Measurements from ENCODE around the gene GDF2.

The GDF2 gene

DNA sequence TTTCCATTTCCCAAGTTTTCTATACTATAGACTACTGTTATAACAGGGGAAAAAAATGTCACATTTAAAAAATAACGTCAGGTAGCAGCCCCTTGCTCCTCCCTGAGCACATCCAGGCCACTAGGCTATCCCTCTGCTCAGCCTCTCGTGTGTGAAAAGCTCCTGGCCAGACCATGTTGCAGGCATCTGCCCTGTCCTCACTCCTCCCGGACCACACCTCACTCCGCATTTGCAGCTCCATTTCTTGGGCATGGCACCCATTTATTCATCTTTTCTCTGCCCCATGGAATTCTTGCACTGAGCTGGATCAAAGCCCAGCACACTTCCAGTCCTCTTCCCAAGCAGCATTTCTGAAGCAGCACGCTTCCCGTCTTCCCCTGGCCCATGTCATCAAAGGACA lies 1.4 kb upstream of the GDF2 start:
- H4K8ac ChIP-seq (ENCODE audit: low read depth, low read length), result no peak overlapping the region
- H3K4me3 ChIP-seq (ENCODE audit: low read length), result no peak overlapping the region
- no peak overlapping the region for H2BK5ac ChIP-seq (ENCODE audit: low read length)
- H3K18ac ChIP-seq (ENCODE audit: low read length), result no peak overlapping the region
- H2AK5ac ChIP-seq (ENCODE audit: low read length), result no peak overlapping the region
- no peak overlapping the region for H3K4ac ChIP-seq (ENCODE audit: low read depth, low read length)
- no peaks in the 10 kb centered on the region for H3K79me1 ChIP-seq (ENCODE audit: low read length)
- H3K56ac ChIP-seq (ENCODE audit: low read length), result no peak overlapping the region
- H3K4me1 ChIP-seq (ENCODE audit: control insufficient read depth, low read depth, low read length), result no peaks in the 10 kb centered on the region
- H3K36me3 ChIP-seq (ENCODE audit: control insufficient read depth, insufficient read depth, low read length), result no peaks in the 10 kb centered on the region
- no peak overlapping the region for H2BK15ac ChIP-seq (replicated peaks; ENCODE audit: low read depth)
- H3K23ac ChIP-seq (ENCODE audit: low read length), result no peak overlapping the region
- no peak overlapping the region for H3K9ac ChIP-seq (ENCODE audit: low read length)
- H3K27me3 ChIP-seq (ENCODE audit: insufficient read depth, low read length, poor library complexity), result no peaks in the 10 kb centered on the region
- H3K79me2 ChIP-seq (ENCODE audit: control insufficient read depth, insufficient read depth, low read length), result no peaks in the 10 kb centered on the region
- no CpG with 5 or more reads among the region's 6 CpGs for WGBS (ENCODE audit: extremely low coverage, insufficient coverage, low lambda C conversion rate)
- no peak overlapping the region for H4K5ac ChIP-seq (ENCODE audit: low read length)
- no peak overlapping the region for H3K4me2 ChIP-seq (ENCODE audit: low read length)
- no peak overlapping the region for H2BK120ac ChIP-seq (ENCODE audit: low read depth, low read length)
- H3K27ac ChIP-seq (ENCODE audit: low read depth, low read length), result no peak overlapping the region
- DNase-seq, result no peak

DNA sequence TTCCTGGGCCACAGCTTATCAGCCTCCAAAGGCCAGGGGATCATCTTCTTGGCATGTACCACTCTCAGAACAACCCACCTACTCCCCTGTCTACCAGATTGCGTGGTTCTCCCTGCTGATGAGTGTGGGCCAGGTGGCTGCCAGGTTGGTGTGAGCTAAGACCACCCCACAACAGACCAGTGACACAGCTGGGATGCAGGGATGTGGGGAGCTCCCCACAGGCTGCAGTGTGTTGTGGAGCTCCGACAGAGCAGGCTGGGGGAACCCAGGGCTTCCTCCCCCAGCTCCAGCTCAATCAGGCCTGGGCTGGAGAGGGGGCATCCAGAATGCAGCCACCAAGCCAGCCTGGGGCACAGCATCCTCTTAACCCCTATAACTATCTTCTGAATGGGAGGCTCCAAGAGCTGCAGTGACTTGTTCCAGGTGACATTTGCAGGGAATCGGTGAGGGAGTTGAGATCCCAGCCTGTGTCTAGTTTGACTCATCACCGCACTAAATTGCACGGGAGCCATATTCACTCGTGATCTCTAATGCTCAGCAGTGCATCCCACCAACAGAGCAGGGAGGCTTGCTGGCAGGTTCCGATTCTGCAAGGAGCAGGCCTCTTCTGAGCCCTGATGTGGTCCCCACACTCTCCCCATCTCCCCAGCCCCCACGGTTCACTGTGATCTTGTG lies 596 bp upstream of the GDF2 start:
- no peak overlapping the region for H3K4ac ChIP-seq (ENCODE audit: low read depth, low read length)
- H3K4me3 ChIP-seq (ENCODE audit: low read length), result no peak overlapping the region
- H4K8ac ChIP-seq (ENCODE audit: low read depth, low read length), result no peak overlapping the region
- no CpG with 5 or more reads among the region's 8 CpGs for WGBS (ENCODE audit: extremely low coverage, insufficient coverage, low lambda C conversion rate)
- no peak for DNase-seq
- no peak overlapping the region for H3K56ac ChIP-seq (ENCODE audit: low read length)
- no peak overlapping the region for H3K9ac ChIP-seq (ENCODE audit: low read length)
- H2BK5ac ChIP-seq (ENCODE audit: low read length), result no peak overlapping the region
- no peak overlapping the region for H2BK15ac ChIP-seq (replicated peaks; ENCODE audit: low read depth)
- no peak overlapping the region for H4K5ac ChIP-seq (ENCODE audit: low read length)
- no peaks in the 10 kb centered on the region for H3K27me3 ChIP-seq (ENCODE audit: insufficient read depth, low read length, poor library complexity)
- H3K79me2 ChIP-seq (ENCODE audit: control insufficient read depth, insufficient read depth, low read length), result no peaks in the 10 kb centered on the region
- no peak overlapping the region for H3K23ac ChIP-seq (ENCODE audit: low read length)
- H3K4me1 ChIP-seq (ENCODE audit: control insufficient read depth, low read depth, low read length), result no peaks in the 10 kb centered on the region
- no peak overlapping the region for H2AK5ac ChIP-seq (ENCODE audit: low read length)
- H2BK120ac ChIP-seq (ENCODE audit: low read depth, low read length), result no peak overlapping the region
- H3K27ac ChIP-seq (ENCODE audit: low read depth, low read length), result no peak overlapping the region
- no peaks in the 10 kb centered on the region for H3K36me3 ChIP-seq (ENCODE audit: control insufficient read depth, insufficient read depth, low read length)
- no peaks in the 10 kb centered on the region for H3K79me1 ChIP-seq (ENCODE audit: low read length)
- no peak overlapping the region for H3K18ac ChIP-seq (ENCODE audit: low read length)
- no peak overlapping the region for H3K4me2 ChIP-seq (ENCODE audit: low read length)

DNA sequence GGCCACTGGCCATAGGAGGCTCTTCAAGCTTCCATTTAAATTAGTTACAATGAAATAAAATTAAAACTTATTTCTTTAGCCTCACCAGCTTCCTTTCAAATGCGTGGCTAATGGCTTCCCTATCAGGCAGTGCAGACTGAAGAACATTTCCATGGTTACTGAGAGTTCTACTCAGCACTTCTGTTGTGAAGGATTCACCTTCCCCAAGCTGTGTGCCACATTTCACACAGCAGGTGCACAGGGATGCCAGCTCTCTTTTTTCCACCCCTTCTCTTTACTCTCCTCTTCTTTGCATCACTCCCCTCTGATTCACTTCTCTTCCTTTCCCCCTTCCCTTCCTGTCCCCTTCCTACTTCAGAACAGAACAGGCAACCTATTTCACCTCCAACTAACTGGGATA lies 833 bp downstream of the GDF2 start:
- Histone ChIP-seq H3K36me3 (ENCODE audit: control insufficient read depth, insufficient read depth, low read length) (no peaks in the 10 kb centered on the region), H4K5ac (ENCODE audit: low read length) (no peak overlapping the region), H3K9ac (ENCODE audit: low read length) (no peak overlapping the region), H3K79me2 (ENCODE audit: control insufficient read depth, insufficient read depth, low read length) (no peaks in the 10 kb centered on the region), H3K4ac (ENCODE audit: low read depth, low read length) (no peak overlapping the region), H3K79me1 (ENCODE audit: low read length) (no peaks in the 10 kb centered on the region), H3K56ac (ENCODE audit: low read length) (no peak overlapping the region), H3K23ac (ENCODE audit: low read length) (no peak overlapping the region), H3K18ac (ENCODE audit: low read length) (no peak overlapping the region), H2BK120ac (ENCODE audit: low read depth, low read length) (no peak overlapping the region), H3K27me3 (ENCODE audit: insufficient read depth, low read length, poor library complexity) (no peaks in the 10 kb centered on the region), H2AK5ac (ENCODE audit: low read length) (no peak overlapping the region), H3K4me2 (ENCODE audit: low read length) (no peak overlapping the region), H2BK15ac (replicated peaks; ENCODE audit: low read depth) (no peak overlapping the region), H3K4me1 (ENCODE audit: control insufficient read depth, low read depth, low read length) (no peaks in the 10 kb centered on the region), H4K8ac (ENCODE audit: low read depth, low read length) (no peak overlapping the region), H2BK5ac (ENCODE audit: low read length) (no peak overlapping the region), H3K4me3 (ENCODE audit: low read length) (no peak overlapping the region), H3K27ac (ENCODE audit: low read depth, low read length) (no peak overlapping the region)
- WGBS (ENCODE audit: extremely low coverage, insufficient coverage, low lambda C conversion rate), result no CpG with 5 or more reads among the region's 1 CpG
- DNase-seq, result no peak

DNA sequence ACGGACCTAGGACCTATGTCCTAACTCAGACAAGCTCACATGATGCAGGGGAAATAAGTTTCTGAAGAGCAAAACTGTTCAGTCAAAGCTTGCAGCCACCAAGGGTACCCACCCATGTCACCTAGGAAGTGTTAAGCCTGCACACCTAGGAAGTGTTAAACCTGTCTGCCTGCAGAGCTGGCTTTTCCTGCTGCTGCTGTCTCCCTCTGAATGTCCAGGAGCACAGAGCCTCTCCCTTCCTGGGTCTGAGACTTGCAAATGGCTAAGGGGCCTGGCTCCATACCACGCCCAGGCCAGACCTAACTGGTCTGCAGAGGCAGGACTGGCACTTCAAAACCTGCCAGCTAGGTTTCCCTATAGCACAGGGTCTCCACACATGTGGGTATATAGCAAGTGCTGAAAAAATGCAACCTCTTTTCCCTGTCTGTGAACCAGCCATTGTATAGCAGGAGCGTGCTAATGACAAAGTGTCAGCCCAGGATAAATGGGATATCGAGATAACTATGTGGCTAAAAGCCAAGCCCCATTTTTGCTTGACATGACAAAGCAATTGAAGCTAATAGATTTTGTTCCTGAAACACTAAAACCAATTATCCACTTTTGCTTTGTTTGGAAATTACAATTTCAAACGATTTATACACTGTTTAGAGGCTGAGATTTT lies 1.5 kb downstream of the GDF2 start:
- Histone ChIP-seq H3K9ac (ENCODE audit: low read length) (no peak overlapping the region), H3K56ac (ENCODE audit: low read length) (no peak overlapping the region), H2BK5ac (ENCODE audit: low read length) (no peak overlapping the region), H2AK5ac (ENCODE audit: low read length) (no peak overlapping the region), H3K23ac (ENCODE audit: low read length) (no peak overlapping the region), H3K27me3 (ENCODE audit: insufficient read depth, low read length, poor library complexity) (no peaks in the 10 kb centered on the region), H3K4me2 (ENCODE audit: low read length) (no peak overlapping the region), H3K79me1 (ENCODE audit: low read length) (no peaks in the 10 kb centered on the region), H2BK120ac (ENCODE audit: low read depth, low read length) (no peak overlapping the region), H4K5ac (ENCODE audit: low read length) (no peak overlapping the region), H2BK15ac (replicated peaks; ENCODE audit: low read depth) (no peak overlapping the region), H3K36me3 (ENCODE audit: control insufficient read depth, insufficient read depth, low read length) (no peaks in the 10 kb centered on the region), H3K4ac (ENCODE audit: low read depth, low read length) (no peak overlapping the region), H4K8ac (ENCODE audit: low read depth, low read length) (no peak overlapping the region), H3K18ac (ENCODE audit: low read length) (no peak overlapping the region), H3K27ac (ENCODE audit: low read depth, low read length) (no peak overlapping the region), H3K79me2 (ENCODE audit: control insufficient read depth, insufficient read depth, low read length) (no peaks in the 10 kb centered on the region), H3K4me3 (ENCODE audit: low read length) (no peak overlapping the region), H3K4me1 (ENCODE audit: control insufficient read depth, low read depth, low read length) (no peaks in the 10 kb centered on the region)
- WGBS (ENCODE audit: extremely low coverage, insufficient coverage, low lambda C conversion rate), result no CpG with 5 or more reads among the region's 5 CpGs
- no peak for DNase-seq

DNA sequence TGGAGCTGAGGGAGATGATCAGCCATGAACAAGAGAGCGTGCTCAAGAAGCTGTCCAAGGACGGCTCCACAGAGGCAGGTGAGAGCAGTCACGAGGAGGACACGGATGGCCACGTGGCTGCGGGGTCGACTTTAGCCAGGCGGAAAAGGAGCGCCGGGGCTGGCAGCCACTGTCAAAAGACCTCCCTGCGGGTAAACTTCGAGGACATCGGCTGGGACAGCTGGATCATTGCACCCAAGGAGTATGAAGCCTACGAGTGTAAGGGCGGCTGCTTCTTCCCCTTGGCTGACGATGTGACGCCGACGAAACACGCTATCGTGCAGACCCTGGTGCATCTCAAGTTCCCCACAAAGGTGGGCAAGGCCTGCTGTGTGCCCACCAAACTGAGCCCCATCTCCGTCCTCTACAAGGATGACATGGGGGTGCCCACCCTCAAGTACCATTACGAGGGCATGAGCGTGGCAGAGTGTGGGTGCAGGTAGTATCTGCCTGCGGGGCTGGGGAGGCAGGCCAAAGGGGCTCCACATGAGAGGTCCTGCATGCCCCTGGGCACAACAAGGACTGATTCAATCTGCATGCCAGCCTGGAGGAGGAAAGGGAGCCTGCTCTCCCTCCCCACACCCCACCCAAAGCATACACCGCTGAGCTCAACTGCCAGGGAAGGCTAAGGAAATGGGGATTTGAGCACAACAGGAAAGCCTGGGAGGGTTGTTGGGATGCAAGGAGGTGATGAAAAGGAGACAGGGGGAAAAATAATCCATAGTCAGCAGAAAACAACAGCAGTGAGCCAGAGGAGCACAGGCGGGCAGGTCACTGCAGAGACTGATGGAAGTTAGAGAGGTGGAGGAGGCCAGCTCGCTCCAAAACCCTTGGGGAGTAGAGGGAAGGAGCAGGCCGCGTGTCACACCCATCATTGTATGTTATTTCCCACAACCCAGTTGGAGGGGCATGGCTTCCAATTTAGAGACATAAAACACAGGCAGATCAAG lies 3.3 kb downstream of the GDF2 start:
- H3K56ac ChIP-seq (ENCODE audit: low read length), result no peak overlapping the region
- H3K23ac ChIP-seq (ENCODE audit: low read length), result no peak overlapping the region
- no peak overlapping the region for H3K27ac ChIP-seq (ENCODE audit: low read depth, low read length)
- no peak overlapping the region for H3K4me3 ChIP-seq (ENCODE audit: low read length)
- no peak for DNase-seq
- no CpG with 5 or more reads among the region's 30 CpGs for WGBS (ENCODE audit: extremely low coverage, insufficient coverage, low lambda C conversion rate)
- no peak overlapping the region for H3K18ac ChIP-seq (ENCODE audit: low read length)
- no peak overlapping the region for H2BK5ac ChIP-seq (ENCODE audit: low read length)
- H3K9ac ChIP-seq (ENCODE audit: low read length), result no peak overlapping the region
- H3K79me2 ChIP-seq (ENCODE audit: control insufficient read depth, insufficient read depth, low read length), result no peaks in the 10 kb centered on the region
- H2BK120ac ChIP-seq (ENCODE audit: low read depth, low read length), result no peak overlapping the region
- no peak overlapping the region for H3K4ac ChIP-seq (ENCODE audit: low read depth, low read length)
- no peak overlapping the region for H2BK15ac ChIP-seq (replicated peaks; ENCODE audit: low read depth)
- H3K79me1 ChIP-seq (ENCODE audit: low read length), result no peaks in the 10 kb centered on the region
- H4K8ac ChIP-seq (ENCODE audit: low read depth, low read length), result no peak overlapping the region
- H3K36me3 ChIP-seq (ENCODE audit: control insufficient read depth, insufficient read depth, low read length), result no peaks in the 10 kb centered on the region
- H3K4me1 ChIP-seq (ENCODE audit: control insufficient read depth, low read depth, low read length), result no peaks in the 10 kb centered on the region
- H3K4me2 ChIP-seq (ENCODE audit: low read length), result no peak overlapping the region
- H3K27me3 ChIP-seq (ENCODE audit: insufficient read depth, low read length, poor library complexity), result no peaks in the 10 kb centered on the region
- H4K5ac ChIP-seq (ENCODE audit: low read length), result no peak overlapping the region
- no peak overlapping the region for H2AK5ac ChIP-seq (ENCODE audit: low read length)
